H1 (cell line): ENCODE measurements around the gene DNAAF3. TPM values are rescaled to one million over a fixed set of nuclear protein-coding genes. Genes with fewer than 3 reads are reported as not detected.
A peak's percentile ranks its signal among the peaks of the same experiment; 100 is the strongest.

Source experiments
- CBX8 ChIP-seq: fragments of 300-800, 300-1000 bp; sonication (generic); IDR thresholded peaks from 2 replicates; pipeline ENCODE4 v1.7.1; 2016; ENCODE audit warnings: low read depth, low read length, borderline replicate concordance
- KDM1A ChIP-seq: fragments of 200-600, 300-600 bp; sonication (generic); IDR thresholded peaks from 2 replicates; pipeline ENCODE4 v1.7.1; 2016; ENCODE audit warnings: mild to moderate bottlenecking, low read length, borderline replicate concordance
- POLR2A ChIP-seq, 2 experiments: IDR thresholded peaks; 1 replicate in 1 of 2; 2 replicates in 1 of 2; pipeline ENCODE4 v1.6.1; 2011; ENCODE audit warnings: low read depth in 2 of 2, low read length in 2 of 2, mild to moderate bottlenecking in 2 of 2; ENCODE audit errors: control extremely low read depth in 1 of 2
- polyA plus RNA-seq, 7 experiments: library from polyadenylated mRNA; depleted of rRNA in 3 of 7; stranded (reverse) in 5 of 7; unstranded in 2 of 7; fragments of >200 nt in 5 of 7; fragments of 200-250 nt in 2 of 7; gene quantifications; 1 replicate in 5 of 7; 2 replicates in 1 of 7; 4 replicates in 1 of 7; pipeline versions ENCODE4 v1.2.1 to v1.2.3, GENCODE V29; 2011 to 2013; ENCODE audit warnings: missing spikeins in 2 of 7, mixed read lengths in 2 of 7
- total RNA-seq: library from RNA; stranded (reverse); fragmentation: NEBNext Ultra II Directional; extraction: Animal tissue kit (Norgen Biotek cat#: 25700); gene quantifications from 2 replicates; pipeline ENCODE4 v1.2.1, GENCODE V29; 2021

The DNAAF3 gene
- total and polyA plus RNA-seq, 2 of the 8 experiments (the other 6 are each of a cell fraction or from before 2014, with no cell fraction given), result 5.4 to 8.0 TPM

DNA sequence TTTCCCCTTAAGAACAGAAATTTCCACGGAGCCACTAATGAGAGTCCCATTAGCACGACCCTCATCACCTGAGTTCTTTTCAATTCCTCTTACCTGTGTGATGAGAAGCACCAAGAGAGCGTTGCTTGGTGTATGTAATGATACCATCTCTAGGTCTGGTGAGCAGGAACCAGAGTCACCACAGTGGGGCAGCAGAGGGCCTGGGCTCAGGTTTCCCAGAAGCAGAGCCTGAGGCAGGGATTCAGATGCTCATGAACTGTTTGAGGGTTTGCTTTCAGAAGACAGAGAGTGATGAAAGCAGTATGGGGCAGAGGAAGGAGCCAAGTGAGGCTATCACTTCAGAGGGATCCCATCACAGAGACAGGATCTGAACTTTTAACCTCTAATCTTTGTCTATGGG lies 46.0 kb upstream of the DNAAF3 start (continued):
- TF ChIP-seq KDM1A, result peak; percentile 72; the same call in 1 of the 2 replicates
- no peak for TF ChIP-seq POLR2A (IDR thresholded peaks at IDR 0.05; ENCODE audit: control extremely low read depth in 1 of 2, low read depth in 2 of 2, low read length in 2 of 2)
- TF ChIP-seq CBX8, result no peak
